HG02870 (cell line): Measurements from ENCODE around the gene MYZAP.

ENCODE experiments used
- ATAC-seq: cut with Tn5 transposase; IDR thresholded peaks from one replicate; pipeline ENCODE4 v1.9.1; 2021; ENCODE audit warnings: mild to moderate bottlenecking, moderate library complexity; ENCODE audit not compliant: unreplicated experiment

Gene MYZAP

GRCh38 chr15:57734860-57735259 is 143.2 kb downstream of the MYZAP start:
- no peak for ATAC-seq
